Pancreas (tissue), 10 donors: ENCODE measurements around the gene TOX3. TPM values are rescaled to one million over a fixed set of nuclear protein-coding genes. Genes with fewer than 3 reads are reported as not detected.

ENCODE experiments used
- ATAC-seq, 4 donors: fragments of 200-7000 bp; cut with Tn5 transposase; one replicate each; pipeline versions ENCODE4 v1.8.0 to v1.9.1; 2020; ENCODE audit warnings: mild to moderate bottlenecking in 4 of 4, moderate library complexity in 4 of 4
- DNase-seq, 6 donors: peaks; one replicate each; pipeline ENCODE4 v3.0.0-alpha.2; 2020
- FAIRE-seq: peaks from 2 replicates; lab custom pipeline; 2012; peaks lifted over from hg19 to GRCh38; lab: Jason Lieb, UNC
- H3K27ac ChIP-seq, 4 donors: fragments of 200-600 bp; sonication (generic); 1 replicate in 3 of 4; 2 replicates in 1 of 4; pipeline versions ENCODE4 v1.5.0 to v1.8.0; 2020
- H3K27me3 ChIP-seq, 4 donors: fragments of 200-600 bp; one replicate each; pipeline ENCODE4 v1.8.0; 2021
- H3K36me3 ChIP-seq, 3 donors: fragments of 200-600 bp; sonication (generic) in 1 of 3; one replicate each; pipeline versions ENCODE4 v1.5.0 to v1.8.0; 2020 to 2021
- H3K4me1 ChIP-seq, 3 donors: fragments of 200-600 bp; one replicate each; pipeline ENCODE4 v1.8.0; 2021
- H3K4me3 ChIP-seq, 4 donors: fragments of 200-600 bp; sonication (generic) in 2 of 4; one replicate each; pipeline versions ENCODE4 v1.5.0 to v1.8.0; 2020 to 2021
- H3K9me3 ChIP-seq, 4 donors: fragments of 200-600 bp; one replicate each; pipeline ENCODE4 v1.8.0; 2021
- WGBS, 2 donors: extraction: QIAGEN DNeasy Blood & Tissue Kit; methylation state at CpG; one replicate each; pipeline ENCODE4 v1.1.7; 2013; 5-methylcytosine and 5-hydroxymethylcytosine counted together
- intact Hi-C, 3 donors: fragments of 100-400 bp; cut with DNase I; formaldehyde crosslinking; loops; one replicate each; pipeline versions ENCODE4 v1.11.1 to v1.14.2; 2022
- polyA plus RNA-seq, 2 donors: library from polyadenylated mRNA; stranded (reverse); fragments of 200-250 nt; gene quantifications; one replicate each; pipeline ENCODE4 v1.2.3, GENCODE V29; 2013
- total RNA-seq, 6 donors: library from RNA; stranded (reverse); fragmentation: NEBNext Ultra II Directional in 4 of 6; extraction: Animal tissue kit (Norgen Biotek cat#: 25700) in 4 of 6; gene quantifications; one replicate each; pipeline versions ENCODE4 v1.2.1 to v1.2.4, GENCODE V29; 2021 to 2023
- TF ChIP-seq, protein P1 (sequence below), 4 donors: fragments of 200-600 bp; sonication (generic) in 3 of 4; IDR thresholded peaks; one replicate each; pipeline versions ENCODE4 v1.5.0 to v1.8.0; 2021; ENCODE audit warnings: antibody characterized with exemption in 4 of 4
- donor health status: healthy with polysubstance abuse.
- donor health status: DM: no; HTN: no; CAD: no; lungs with moderate emphysema.
- donor health status: DM: no; HTN: no; CAD: no.
- donor health status: control.
- donor health status: control.
- donor health status: Bipolar disorder and iron deficiency.
- donor health status: DM: yes; HTN: yes; CAD: no.
- donor health status: DM: no; HTN: no; CAD: no.
- donor health status: DM: no; HTN: no; CAD: no.
- donor health status: DM: yes; HTN: yes; CAD: no.

The TOX3 gene
- total and polyA plus RNA-seq, 8 donors: 1.1 to 6.1 (median 4.2) TPM

DNA sequence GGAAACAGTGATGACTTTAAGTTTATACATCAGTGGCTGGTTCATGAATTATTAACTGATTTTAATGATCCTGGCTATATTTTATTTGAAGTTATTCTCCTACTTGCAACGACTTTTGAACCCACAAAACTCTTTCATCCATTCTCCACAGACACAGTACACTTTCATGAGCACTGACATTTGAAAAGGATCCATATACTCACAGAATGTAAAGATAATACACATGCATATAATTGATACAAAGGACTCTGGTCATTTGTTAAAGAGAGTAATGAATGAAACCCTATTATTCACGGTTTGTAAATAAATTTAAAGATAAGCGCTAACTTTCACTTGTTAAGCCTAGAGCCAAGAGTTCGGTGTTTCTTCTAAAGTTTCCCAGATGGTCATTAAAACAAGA, 3.3 kb downstream of the TOX3 start:
- Histone ChIP-seq H3K27me3 (no peaks in the 10 kb centered on the region), H3K4me3 (no peak overlapping the region), H3K4me1 (peaks cover 0 to 2% (median 0%) of the 10 kb centered on the region in 3 donors), H3K9me3 (no peaks in the 10 kb centered on the region), H3K36me3 (no peaks in the 10 kb centered on the region), H3K27ac (no peak overlapping the region)
- FAIRE-seq (no peak), DNase-seq (no peak), ATAC-seq (no peak)
- WGBS, 2 donors: 23 to 33% methylated on average over 4 of the region's 4 CpGs
- intact Hi-C loops: no loop called here
- TF ChIP-seq, protein P1, sequence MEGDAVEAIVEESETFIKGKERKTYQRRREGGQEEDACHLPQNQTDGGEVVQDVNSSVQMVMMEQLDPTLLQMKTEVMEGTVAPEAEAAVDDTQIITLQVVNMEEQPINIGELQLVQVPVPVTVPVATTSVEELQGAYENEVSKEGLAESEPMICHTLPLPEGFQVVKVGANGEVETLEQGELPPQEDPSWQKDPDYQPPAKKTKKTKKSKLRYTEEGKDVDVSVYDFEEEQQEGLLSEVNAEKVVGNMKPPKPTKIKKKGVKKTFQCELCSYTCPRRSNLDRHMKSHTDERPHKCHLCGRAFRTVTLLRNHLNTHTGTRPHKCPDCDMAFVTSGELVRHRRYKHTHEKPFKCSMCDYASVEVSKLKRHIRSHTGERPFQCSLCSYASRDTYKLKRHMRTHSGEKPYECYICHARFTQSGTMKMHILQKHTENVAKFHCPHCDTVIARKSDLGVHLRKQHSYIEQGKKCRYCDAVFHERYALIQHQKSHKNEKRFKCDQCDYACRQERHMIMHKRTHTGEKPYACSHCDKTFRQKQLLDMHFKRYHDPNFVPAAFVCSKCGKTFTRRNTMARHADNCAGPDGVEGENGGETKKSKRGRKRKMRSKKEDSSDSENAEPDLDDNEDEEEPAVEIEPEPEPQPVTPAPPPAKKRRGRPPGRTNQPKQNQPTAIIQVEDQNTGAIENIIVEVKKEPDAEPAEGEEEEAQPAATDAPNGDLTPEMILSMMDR (IDR thresholded peaks at IDR 0.05): no peak

DNA sequence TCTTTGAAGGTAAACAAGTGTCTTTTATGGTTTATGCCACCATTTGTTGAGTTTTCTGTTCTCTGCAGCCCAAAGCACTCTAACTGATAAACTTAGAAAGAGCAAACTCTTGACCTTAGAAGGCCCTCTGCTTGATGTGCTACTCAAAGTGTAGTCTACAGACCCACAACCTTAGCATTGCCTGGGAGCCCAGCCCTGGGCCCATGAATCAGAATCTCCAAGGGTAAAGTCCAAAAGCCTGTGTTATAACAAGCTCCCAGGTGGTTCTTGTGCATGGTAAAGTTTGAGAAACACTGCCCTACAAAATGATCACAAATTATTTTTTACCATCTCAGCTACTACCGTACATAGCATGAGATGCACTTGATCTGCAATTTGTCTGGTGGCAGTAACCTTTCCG, 6.0 kb downstream of the TOX3 start:
- no peaks in the 10 kb centered on the region for H3K36me3 ChIP-seq
- DNase-seq (no peak), ATAC-seq (no peak), FAIRE-seq (no peak)
- no peaks in the 10 kb centered on the region for H3K9me3 ChIP-seq
- H3K4me1 ChIP-seq: peaks cover 0 to 2% (median 0%) of the 10 kb centered on the region in 3 donors
- no peak overlapping the region for H3K4me3 ChIP-seq
- intact Hi-C loops: no loop called here
- H3K27me3 ChIP-seq: no peaks in the 10 kb centered on the region
- TF ChIP-seq, protein P1 (IDR thresholded peaks at IDR 0.05): no peak
- no peak overlapping the region for H3K27ac ChIP-seq
- 93 to 96% methylated on average over 2 of the region's 2 CpGs for WGBS, 2 donors

DNA sequence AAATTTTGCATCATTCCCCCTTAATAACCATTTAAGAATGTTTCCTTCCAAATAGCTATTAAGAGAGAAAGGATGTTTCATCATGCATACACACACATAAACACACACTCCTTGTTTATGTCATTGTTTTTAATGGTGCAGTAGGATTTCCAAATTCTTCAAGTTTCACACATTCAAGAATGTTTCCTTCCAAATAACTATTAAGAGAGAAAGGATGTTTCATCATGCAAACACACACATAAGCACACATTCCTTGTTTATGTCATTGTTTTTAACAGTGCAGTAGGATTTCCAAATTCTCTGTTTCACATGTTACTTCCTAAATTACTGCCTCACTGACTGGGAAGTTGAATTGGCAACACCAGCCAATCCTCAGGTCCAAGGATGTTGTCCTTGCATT, 7.8 kb downstream of the TOX3 start:
- FAIRE-seq: no peak
- no peak overlapping the region for H3K27ac ChIP-seq

DNA sequence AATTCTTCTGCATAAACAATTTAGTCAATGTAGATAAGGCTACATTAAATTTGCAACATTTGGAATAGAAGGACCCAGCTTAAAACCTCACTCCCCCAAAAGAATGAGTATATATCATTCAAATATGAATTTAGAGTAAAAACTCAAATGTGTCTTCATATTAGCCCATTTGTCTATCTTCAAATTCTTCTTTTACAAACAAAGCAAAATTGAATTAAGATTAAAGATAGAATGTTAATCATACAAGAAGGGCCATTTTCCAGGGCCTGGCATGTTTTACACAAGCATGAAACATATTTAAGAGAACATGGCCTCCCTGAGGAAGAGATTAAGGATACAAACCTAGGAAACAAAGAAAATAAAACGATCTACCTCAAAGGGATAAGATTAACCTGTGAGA, 8.4 kb downstream of the TOX3 start:
- whole genome bisulfite sequencing, 2 donors: 58 to 67% methylated on average over 1 of the region's 1 CpG
- H3K36me3 ChIP-seq: no peaks in the 10 kb centered on the region
- no peak overlapping the region for H3K27ac ChIP-seq
- no peak for DNase-seq
- no peaks in the 10 kb centered on the region for H3K9me3 ChIP-seq
- FAIRE-seq: no peak
- intact Hi-C loops: no loop called here
- H3K4me1 ChIP-seq: no peaks in the 10 kb centered on the region
- TF ChIP-seq, protein P1 (IDR thresholded peaks at IDR 0.05): no peak
- no peak for ATAC-seq
- no peak overlapping the region for H3K4me3 ChIP-seq
- H3K27me3 ChIP-seq: no peaks in the 10 kb centered on the region

More for the DNA sequence above, 7.8 kb downstream of the TOX3 start:
- intact Hi-C loops: no loop called here
- Histone ChIP-seq H3K4me1 (no peaks in the 10 kb centered on the region), H3K4me3 (no peak overlapping the region), H3K36me3 (no peaks in the 10 kb centered on the region), H3K9me3 (no peaks in the 10 kb centered on the region), H3K27me3 (no peaks in the 10 kb centered on the region)
- ATAC-seq (no peak), DNase-seq (no peak)
- TF ChIP-seq, protein P1 (IDR thresholded peaks at IDR 0.05): no peak

DNA sequence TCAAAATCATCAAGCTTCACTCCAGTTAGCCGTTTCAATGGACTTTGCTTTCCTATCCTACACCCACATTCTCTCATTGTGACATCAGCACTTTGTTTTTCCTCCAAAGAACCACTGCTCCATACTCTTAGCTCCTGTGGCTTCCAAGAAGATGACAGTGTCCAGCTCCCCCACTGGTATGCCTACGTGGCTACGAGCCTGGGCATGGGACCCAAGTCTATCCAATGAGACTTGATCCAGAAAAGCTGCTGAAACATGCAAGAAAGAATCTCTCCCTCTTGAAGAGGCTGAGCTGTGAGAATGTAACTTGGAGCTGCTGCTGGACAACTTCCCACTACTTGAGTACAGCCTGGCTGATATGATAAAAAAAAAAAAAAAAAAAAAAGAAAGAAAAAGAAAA, 9.4 kb downstream of the TOX3 start:
- DNase-seq: no peak

More for the DNA sequence above, 9.4 kb downstream of the TOX3 start:
- Histone ChIP-seq H3K4me3 (no peak overlapping the region), H3K9me3 (no peaks in the 10 kb centered on the region), H3K27me3 (no peaks in the 10 kb centered on the region), H3K27ac (no peak overlapping the region), H3K36me3 (no peaks in the 10 kb centered on the region), H3K4me1 (no peaks in the 10 kb centered on the region)
- no peak for FAIRE-seq
- 49 to 55% methylated on average over 3 of the region's 3 CpGs for whole genome bisulfite sequencing, 2 donors
- intact Hi-C loops: no loop called here
- ATAC-seq: peak in 2 of 4 donors; percentile 27 to 37
- TF ChIP-seq, protein P1 (IDR thresholded peaks at IDR 0.05): no peak
